ENCODE results near the gene AGO3. TPM values are rescaled to one million over a fixed set of nuclear protein-coding genes. Genes with fewer than 3 reads are reported as not detected.
"Not testable (repeated sequence)": the region's sequence is repeated elsewhere in the genome, so short reads cannot be mapped to it uniquely, and the experiment has no call there.

AGO3 gene
- 8.1 and 19.3 TPM in 2 replicates for total RNA-seq (2014; rRNA removed; shearing (Covaris generic))

GRCh38 chr1:35930593-35931445, at the start of gene AGO3:
Gene AGO3, plus strand, starts transcription at chr1:35931105. Its CDS starts 322 bp downstream, at chr1:35931427.
- peak; percentile 87 for DNase-seq (ENCODE audit: low read depth)

DNA sequence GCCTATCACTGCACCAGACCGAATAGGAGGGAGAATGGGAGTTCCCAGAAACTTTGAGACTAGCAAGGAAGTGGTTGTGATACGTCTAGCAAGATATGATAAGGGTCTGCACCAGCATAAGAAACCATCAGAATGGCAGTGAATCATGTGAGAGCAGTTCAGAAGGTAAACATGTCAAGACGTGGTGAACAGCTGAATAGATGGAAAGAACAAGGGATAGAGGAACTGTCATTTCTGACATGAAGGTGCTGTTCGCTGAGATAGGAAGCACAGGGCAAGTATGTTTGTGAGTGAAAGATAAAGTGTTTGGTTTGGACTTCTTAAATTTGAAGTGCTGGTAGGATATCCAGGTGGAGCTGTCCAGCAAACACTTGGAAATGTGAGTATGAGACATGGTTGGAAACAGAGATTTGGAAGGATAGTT, 49.0 kb upstream of the AGO3 start:
- DNase-seq (ENCODE audit: low read depth), result no peak

- no peak for DNase-seq (ENCODE audit: low read depth)
Observed at GRCh38 chr1:35882586-35882944, 48.3 kb upstream of the AGO3 start.

- DNase-seq (ENCODE audit: low read depth), result peak; percentile 91
Observed at GRCh38 chr1:35882945-35883634, 47.8 kb upstream of the AGO3 start, which contains the start of gene AGO1. Gene AGO1, plus strand, starts transcription at chr1:35883209. Its CDS starts 213 bp downstream, at chr1:35883422.

DNA sequence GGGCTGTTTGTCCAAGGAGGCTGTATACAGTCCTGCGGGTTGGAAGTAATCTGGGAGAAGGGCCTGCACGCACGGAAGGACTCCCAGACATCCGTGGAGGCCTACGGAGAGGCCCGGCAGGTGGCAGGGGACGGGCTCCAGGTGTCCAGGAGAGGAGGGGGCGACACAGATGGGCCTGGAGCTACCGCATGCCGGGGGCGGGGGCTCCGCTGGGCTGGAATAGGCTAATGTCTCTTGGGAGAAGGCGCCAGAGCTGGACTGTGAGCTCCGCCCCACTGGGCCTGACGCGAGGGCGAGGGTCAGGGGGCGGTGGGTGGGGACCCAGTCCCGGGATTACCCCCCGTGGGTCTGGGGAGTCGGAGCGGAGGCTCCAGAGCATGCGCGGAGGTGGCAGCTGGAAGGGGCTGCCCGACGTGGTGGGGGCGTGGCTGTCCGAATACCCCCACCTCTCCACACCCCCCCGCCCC, 47.2 kb upstream of the AGO3 start:
- peak; percentile 22 for DNase-seq (ENCODE audit: low read depth)

- DNase-seq (ENCODE audit: low read depth), result no peak
Observed at GRCh38 chr1:35884934-35885333, 46.0 kb upstream of the AGO3 start.

DNA sequence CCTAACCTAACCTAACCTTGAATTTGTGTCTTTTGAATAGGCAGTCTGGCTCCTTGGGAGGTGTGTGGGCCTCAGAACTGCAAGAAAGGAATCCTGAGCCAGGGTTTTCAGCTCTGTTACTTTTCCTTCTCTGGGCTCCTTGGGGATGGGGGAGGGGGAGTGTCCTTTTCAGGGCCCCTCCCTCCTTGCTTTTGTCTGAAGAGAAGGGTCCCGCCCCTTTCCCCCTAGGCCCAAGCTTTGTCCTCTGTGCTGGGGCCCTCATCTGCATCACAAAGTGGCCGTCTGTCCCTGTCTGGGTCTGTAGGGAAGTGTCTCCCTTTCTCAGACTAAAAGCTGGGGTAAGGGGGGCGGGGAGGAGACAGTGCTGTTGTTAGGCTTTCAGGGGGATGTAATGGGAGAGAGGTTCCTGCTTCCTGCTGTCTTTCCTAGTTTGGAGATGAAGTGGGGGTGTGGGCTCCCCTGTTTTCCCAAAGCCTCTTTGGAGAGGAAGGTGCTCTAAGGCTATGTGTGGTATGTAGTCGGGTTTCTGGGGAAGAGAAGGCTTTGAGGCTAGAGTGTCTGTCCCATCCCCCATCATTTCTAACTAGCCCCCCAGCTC, 44.8 kb upstream of the AGO3 start:
- no peak for DNase-seq (ENCODE audit: low read depth)

GRCh38 chr1:35886577-35887431, 44.1 kb upstream of the AGO3 start:
- no peak for DNase-seq (ENCODE audit: low read depth)

GRCh38 chr1:35887508-35887907, 43.4 kb upstream of the AGO3 start:
- DNase-seq (ENCODE audit: low read depth), result no peak

DNA sequence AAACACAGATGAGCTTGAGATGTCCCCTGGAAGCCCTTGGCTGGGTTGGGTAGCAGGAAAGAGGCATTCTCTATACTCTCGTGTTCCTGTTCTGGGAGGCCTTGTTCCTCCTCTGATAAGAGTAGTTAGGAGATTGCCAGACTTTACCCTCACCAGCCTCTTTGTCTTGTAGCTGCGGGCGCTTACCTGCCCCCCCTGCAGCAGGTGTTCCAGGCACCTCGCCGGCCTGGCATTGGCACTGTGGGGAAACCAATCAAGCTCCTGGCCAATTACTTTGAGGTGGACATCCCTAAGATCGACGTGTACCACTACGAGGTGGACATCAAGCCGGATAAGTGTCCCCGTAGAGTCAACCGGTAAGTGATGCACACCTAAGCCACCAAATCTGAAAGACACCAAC, 42.6 kb upstream of the AGO3 start:
- DNase-seq (ENCODE audit: low read depth), result no peak

- not testable (repeated sequence) for DNase-seq (ENCODE audit: low read depth)
Observed at GRCh38 chr1:35888981-35889380, 41.9 kb upstream of the AGO3 start.

- no peak for DNase-seq (ENCODE audit: low read depth)
Observed at GRCh38 chr1:35893051-35893879, 37.6 kb upstream of the AGO3 start.

DNA sequence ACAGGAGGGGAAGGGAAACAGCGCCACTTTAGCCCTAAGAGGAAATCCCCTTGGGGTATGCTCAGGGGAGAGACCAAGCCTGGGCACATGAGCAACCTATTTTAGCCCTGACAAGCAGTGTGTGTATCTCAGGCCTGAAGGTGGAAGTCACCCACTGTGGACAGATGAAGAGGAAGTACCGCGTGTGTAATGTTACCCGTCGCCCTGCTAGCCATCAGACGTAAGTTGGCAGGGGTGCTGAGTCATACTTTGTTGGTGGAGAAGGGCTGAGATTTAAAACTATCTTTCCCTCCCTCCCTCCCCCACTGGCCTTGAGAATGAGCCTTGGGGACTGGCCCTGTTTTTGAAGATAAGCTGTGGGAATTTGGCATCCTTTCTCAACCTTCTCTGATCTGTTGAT, 36.7 kb upstream of the AGO3 start:
- peak; percentile 75 for DNase-seq (ENCODE audit: low read depth)

GRCh38 chr1:35894656-35895055, 36.2 kb upstream of the AGO3 start:
- DNase-seq (ENCODE audit: low read depth), result no peak

DNA sequence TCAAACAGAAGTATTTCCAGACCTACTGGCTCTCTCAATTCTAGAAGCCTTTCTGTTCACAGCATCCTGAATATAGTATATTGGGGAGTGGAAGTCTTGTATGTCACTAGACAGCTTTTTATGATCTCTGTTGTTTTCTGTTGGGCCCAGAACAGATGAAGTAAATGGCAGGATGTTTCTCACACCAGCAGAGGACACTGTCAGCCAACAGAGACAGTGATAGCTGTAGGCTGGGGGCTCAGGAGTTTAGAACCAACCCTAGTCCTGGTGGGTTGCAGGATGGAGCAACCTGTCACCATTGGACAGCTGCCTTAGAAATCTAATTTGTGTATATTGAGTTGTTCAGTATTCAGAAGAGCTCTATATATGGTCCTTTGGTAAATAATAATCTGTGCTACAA, 31.0 kb upstream of the AGO3 start:
- no peak for DNase-seq (ENCODE audit: low read depth)

GRCh38 chr1:35901235-35901634, 29.7 kb upstream of the AGO3 start:
- no peak for DNase-seq (ENCODE audit: low read depth)

- no peak for DNase-seq (ENCODE audit: low read depth)
Observed at GRCh38 chr1:35902671-35903070, 28.2 kb upstream of the AGO3 start.

GRCh38 chr1:35914717-35915116, 16.2 kb upstream of the AGO3 start:
- no peak for DNase-seq (ENCODE audit: low read depth)

DNA sequence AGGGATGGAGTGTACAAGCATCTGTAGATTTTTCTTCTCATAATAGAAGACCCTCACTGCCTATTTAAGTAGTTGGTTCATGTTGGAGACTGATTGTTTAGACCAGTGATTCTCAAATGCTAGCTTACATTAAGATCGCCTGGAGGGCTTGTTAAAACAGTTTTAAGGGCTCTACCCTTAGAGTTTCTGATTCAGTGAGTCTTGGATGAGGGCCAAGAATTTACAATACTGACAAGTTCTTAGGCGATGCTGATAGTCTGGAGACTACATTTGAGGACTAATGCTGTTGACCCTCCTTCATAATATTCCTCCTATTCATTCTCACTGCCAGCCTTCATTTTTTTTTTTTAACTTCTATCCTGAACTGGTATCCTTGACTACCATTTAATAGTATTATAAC, 15.2 kb upstream of the AGO3 start:
- peak; percentile 29 for DNase-seq (ENCODE audit: low read depth)

DNA sequence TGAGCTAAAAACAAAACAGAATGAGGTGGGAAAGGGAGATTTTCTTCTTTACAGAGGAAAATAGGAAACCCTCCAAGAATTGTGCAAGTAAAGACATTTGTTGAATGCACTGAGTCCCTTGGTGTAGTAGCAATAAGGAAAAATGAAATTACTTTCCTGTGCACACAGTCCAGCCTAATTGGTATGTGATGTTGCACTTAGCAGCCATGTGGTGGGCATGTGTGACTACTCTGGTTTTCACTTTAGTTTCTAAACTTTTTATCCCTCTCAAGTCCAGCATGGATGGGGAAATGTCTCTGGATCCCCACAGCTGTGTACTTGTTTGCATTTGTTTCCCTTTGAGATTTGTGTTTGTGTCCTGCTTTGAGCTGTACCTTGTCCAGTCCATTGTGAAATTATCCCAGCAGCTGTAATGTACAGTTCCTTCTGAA, 7.1 kb upstream of the AGO3 start:
- no peak for DNase-seq (ENCODE audit: low read depth)

DNA sequence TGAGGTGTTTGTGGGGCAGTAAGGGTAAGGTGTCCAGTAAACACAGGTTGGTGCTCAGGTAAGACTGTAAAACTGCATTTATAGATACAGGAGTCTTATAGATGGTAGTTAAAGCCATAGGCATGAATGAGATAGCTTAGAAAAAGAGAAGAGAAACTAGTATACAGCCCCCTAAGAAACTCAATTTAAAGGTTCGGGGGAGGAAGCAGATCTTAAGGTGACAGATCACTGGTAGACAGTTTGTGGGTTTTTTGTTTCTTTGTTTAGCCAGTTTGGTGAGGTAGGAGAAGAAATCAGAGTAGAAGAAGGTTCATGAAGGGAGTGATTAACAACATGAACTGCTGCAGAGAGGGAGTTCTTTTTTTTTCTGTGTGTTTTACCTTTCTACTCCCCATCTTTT, 6.1 kb upstream of the AGO3 start:
- no peak for DNase-seq (ENCODE audit: low read depth)
